Osteoblast (primary cell): ENCODE measurements around the gene PCDHA12. TPM values are rescaled to one million over a fixed set of nuclear protein-coding genes. Genes with fewer than 3 reads are reported as not detected.

Source experiments
- DNase-seq: peaks from one replicate; pipeline ENCODE4 v3.0.0; 2011; ENCODE audit warnings: low spot score, mixed read lengths; ENCODE audit not compliant: insufficient read length; ENCODE audit errors: missing footprints
- H2AFZ ChIP-seq: 2 replicates; pipeline ENCODE4 v1.6.0; 2011; ENCODE audit warnings: mild to moderate bottlenecking, low read length
- H3K27ac ChIP-seq: 2 replicates; pipeline ENCODE4 v1.5.1; 2011; ENCODE audit warnings: mild to moderate bottlenecking, low read depth, low read length, moderate library complexity
- H3K27me3 ChIP-seq: 2 replicates; pipeline ENCODE4 v1.6.0; 2012; ENCODE audit warnings: mild to moderate bottlenecking, control low read depth, inconsistent platforms, low read length, moderate library complexity; ENCODE audit not compliant: insufficient read depth
- H3K36me3 ChIP-seq: 2 replicates; pipeline ENCODE4 v1.5.1; 2011; ENCODE audit warnings: mild to moderate bottlenecking, low read length, control low read depth, moderate library complexity; ENCODE audit not compliant: insufficient read depth
- H3K4me1 ChIP-seq: 2 replicates; pipeline ENCODE4 v1.5.1; 2011; ENCODE audit warnings: mild to moderate bottlenecking, low read length, control low read depth, moderate library complexity; ENCODE audit not compliant: insufficient read depth
- H3K4me2 ChIP-seq: 2 replicates; pipeline ENCODE4 v1.6.0; 2011; ENCODE audit warnings: mild to moderate bottlenecking, low read length; ENCODE audit not compliant: insufficient read depth
- H3K4me3 ChIP-seq: fragments of 200-600 bp; sonication (generic); 3 replicates; pipeline ENCODE4 v1.5.1; 2012; ENCODE audit warnings: mild to moderate bottlenecking, low read length, inconsistent platforms; ENCODE audit not compliant: insufficient read depth
- H3K79me2 ChIP-seq: 2 replicates; pipeline ENCODE4 v1.6.0; 2012; ENCODE audit warnings: mild to moderate bottlenecking, low read length, control low read depth, inconsistent platforms; ENCODE audit not compliant: insufficient read depth
- H3K9me3 ChIP-seq: 2 replicates; pipeline ENCODE4 v1.5.1; 2011; ENCODE audit warnings: low read depth, low read length, control low read depth
- H4K20me1 ChIP-seq: 2 replicates; pipeline ENCODE4 v1.6.0; 2012; ENCODE audit warnings: mild to moderate bottlenecking, low read length, control low read depth; ENCODE audit not compliant: insufficient read depth
- total RNA-seq: library from RNA; depleted of rRNA; stranded (reverse); fragments of >200 nt; gene quantifications from 2 replicates; pipeline ENCODE4 v1.2.3, GENCODE V29; 2012
- TF ChIP-seq, protein P1 (sequence below): IDR thresholded peaks from 2 replicates; pipeline ENCODE4 v1.5.1; 2011; ENCODE audit warnings: mild to moderate bottlenecking, low read depth, low read length, moderate library complexity; ENCODE audit errors: extremely low read depth

The PCDHA12 gene
- total RNA-seq, 1 donor = 0.36 TPM

DNA sequence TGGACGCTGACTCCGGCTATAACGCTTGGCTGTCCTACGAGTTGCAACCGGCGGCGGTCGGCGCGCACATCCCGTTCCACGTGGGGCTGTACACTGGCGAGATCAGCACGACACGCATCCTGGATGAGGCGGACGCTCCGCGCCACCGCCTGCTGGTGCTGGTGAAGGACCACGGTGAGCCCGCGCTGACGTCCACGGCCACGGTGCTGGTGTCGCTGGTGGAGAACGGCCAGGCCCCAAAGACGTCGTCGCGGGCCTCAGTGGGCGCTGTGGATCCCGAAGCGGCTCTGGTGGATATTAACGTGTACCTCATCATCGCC is 2.1 kb downstream of the PCDHA12 start:
- Histone ChIP-seq H4K20me1 (no peaks in the 10 kb centered on the region), H3K4me1 (no peaks in the 10 kb centered on the region), H3K27ac (no peak overlapping the region), H3K79me2 (no peaks in the 10 kb centered on the region), H3K36me3 (no peaks in the 10 kb centered on the region), H3K4me2 (no peak overlapping the region), H2AFZ (no peak overlapping the region), H3K4me3 (no peak overlapping the region), H3K9me3 (peaks cover 2% of the 10 kb centered on the region), H3K27me3 (no peaks in the 10 kb centered on the region)
- no peak for DNase-seq
- TF ChIP-seq, protein P1, sequence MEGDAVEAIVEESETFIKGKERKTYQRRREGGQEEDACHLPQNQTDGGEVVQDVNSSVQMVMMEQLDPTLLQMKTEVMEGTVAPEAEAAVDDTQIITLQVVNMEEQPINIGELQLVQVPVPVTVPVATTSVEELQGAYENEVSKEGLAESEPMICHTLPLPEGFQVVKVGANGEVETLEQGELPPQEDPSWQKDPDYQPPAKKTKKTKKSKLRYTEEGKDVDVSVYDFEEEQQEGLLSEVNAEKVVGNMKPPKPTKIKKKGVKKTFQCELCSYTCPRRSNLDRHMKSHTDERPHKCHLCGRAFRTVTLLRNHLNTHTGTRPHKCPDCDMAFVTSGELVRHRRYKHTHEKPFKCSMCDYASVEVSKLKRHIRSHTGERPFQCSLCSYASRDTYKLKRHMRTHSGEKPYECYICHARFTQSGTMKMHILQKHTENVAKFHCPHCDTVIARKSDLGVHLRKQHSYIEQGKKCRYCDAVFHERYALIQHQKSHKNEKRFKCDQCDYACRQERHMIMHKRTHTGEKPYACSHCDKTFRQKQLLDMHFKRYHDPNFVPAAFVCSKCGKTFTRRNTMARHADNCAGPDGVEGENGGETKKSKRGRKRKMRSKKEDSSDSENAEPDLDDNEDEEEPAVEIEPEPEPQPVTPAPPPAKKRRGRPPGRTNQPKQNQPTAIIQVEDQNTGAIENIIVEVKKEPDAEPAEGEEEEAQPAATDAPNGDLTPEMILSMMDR = no peak

- H3K4me2 ChIP-seq = no peak within 1 kb of the TSS
- no peaks in the 10 kb centered on the region for H3K27me3 ChIP-seq
- H3K36me3 ChIP-seq = no peaks in the 10 kb centered on the region
- TF ChIP-seq, protein P1 = peak; percentile 5
- H2AFZ ChIP-seq = no peak within 1 kb of the TSS
- peak; percentile 54 for DNase-seq
- H3K79me2 ChIP-seq = no peaks in the 10 kb centered on the region
- H3K4me1 ChIP-seq = no peaks in the 10 kb centered on the region
- H4K20me1 ChIP-seq = no peaks in the 10 kb centered on the region
- no peak within 1 kb of the TSS for H3K27ac ChIP-seq
- H3K9me3 ChIP-seq = no peaks in the 10 kb centered on the region
- H3K4me3 ChIP-seq = no peak within 1 kb of the TSS
Measured at GRCh38 chr5:140881889-140882590, 6.9 kb downstream of the PCDHA12 start, which contains the start of gene PCDHA13. PCDHA13 (plus strand) TSS chr5:140882124; CDS start chr5:140882269, 145 bp downstream.

- Histone ChIP-seq H3K4me3 (no peak overlapping the region), H2AFZ (no peak overlapping the region), H3K79me2 (no peaks in the 10 kb centered on the region), H4K20me1 (no peaks in the 10 kb centered on the region), H3K36me3 (no peaks in the 10 kb centered on the region), H3K4me1 (no peaks in the 10 kb centered on the region), H3K27me3 (no peaks in the 10 kb centered on the region), H3K4me2 (no peak overlapping the region), H3K27ac (no peak overlapping the region), H3K9me3 (no peaks in the 10 kb centered on the region)
- DNase-seq = no peak
- TF ChIP-seq, protein P1 = no peak
Measured at GRCh38 chr5:140882591-140882899, 7.4 kb downstream of the PCDHA12 start.

- H3K4me2 ChIP-seq = no peak overlapping the region
- no peaks in the 10 kb centered on the region for H3K27me3 ChIP-seq
- no peak overlapping the region for H3K4me3 ChIP-seq
- H3K27ac ChIP-seq = no peak overlapping the region
- TF ChIP-seq, protein P1 = no peak
- H3K9me3 ChIP-seq = no peaks in the 10 kb centered on the region
- H3K79me2 ChIP-seq = no peaks in the 10 kb centered on the region
- no peaks in the 10 kb centered on the region for H4K20me1 ChIP-seq
- H2AFZ ChIP-seq = no peak overlapping the region
- H3K4me1 ChIP-seq = no peaks in the 10 kb centered on the region
- peak; percentile 27 for DNase-seq
- H3K36me3 ChIP-seq = no peaks in the 10 kb centered on the region
Measured at GRCh38 chr5:140883373-140883772, 8.3 kb downstream of the PCDHA12 start.
